Liver (tissue), 9 donors: ENCODE measurements around the gene UBASH3B. TPM values are rescaled to one million over a fixed set of nuclear protein-coding genes. Genes with fewer than 3 reads are reported as not detected.
"Not testable (repeated sequence)": the region's sequence is repeated elsewhere in the genome, so short reads cannot be mapped to it uniquely, and the experiment has no call there.

Experiments
- DNase-seq: peaks from one replicate; pipeline ENCODE4 v3.0.0-alpha.2; 2017; ENCODE audit warnings: low spot score
- H3K27ac ChIP-seq, 2 donors: one replicate each; pipeline ENCODE4 v1.7.0; 2013; ENCODE audit warnings: inconsistent platforms in 2 of 2, low read length in 2 of 2, control low read depth in 1 of 2, low read depth in 1 of 2, mild to moderate bottlenecking in 1 of 2
- H3K27me3 ChIP-seq, 4 donors: one replicate each; pipeline versions ENCODE4 v1.6.1 to v1.7.0; 2013; ENCODE audit warnings: low read length in 3 of 4, inconsistent platforms in 1 of 4, mild to moderate bottlenecking in 1 of 4, moderate library complexity in 1 of 4; ENCODE audit not compliant: control insufficient read depth in 4 of 4, insufficient read depth in 4 of 4
- H3K36me3 ChIP-seq, 4 donors: one replicate each; pipeline versions ENCODE4 v1.6.1 to v1.7.0; 2013; ENCODE audit warnings: low read length in 3 of 4, mild to moderate bottlenecking in 3 of 4, low read depth in 1 of 4, moderate library complexity in 1 of 4; ENCODE audit not compliant: control insufficient read depth in 4 of 4, insufficient read depth in 3 of 4
- H3K4me1 ChIP-seq, 4 donors: one replicate each; pipeline versions ENCODE4 v1.6.1 to v1.7.0; 2013; ENCODE audit warnings: low read length in 3 of 4, mild to moderate bottlenecking in 3 of 4, moderate library complexity in 1 of 4; ENCODE audit not compliant: control insufficient read depth in 4 of 4, insufficient read depth in 4 of 4
- H3K4me3 ChIP-seq, 3 donors: one replicate each; pipeline versions ENCODE4 v1.6.1 to v1.7.0; 2013; ENCODE audit warnings: low read length in 3 of 3, control low read depth in 1 of 3, low read depth in 1 of 3, mild to moderate bottlenecking in 1 of 3
- H3K9ac ChIP-seq, 2 donors: one replicate each; pipeline ENCODE4 v1.7.0; 2013; ENCODE audit warnings: low read length in 2 of 2, mild to moderate bottlenecking in 2 of 2, moderate library complexity in 2 of 2, control low read depth in 1 of 2, low read depth in 1 of 2
- H3K9me3 ChIP-seq, 4 donors: one replicate each; pipeline versions ENCODE4 v1.6.1 to v1.7.0; 2013; ENCODE audit warnings: low read length in 3 of 4; ENCODE audit not compliant: control insufficient read depth in 4 of 4
- ATF3 ChIP-seq: IDR thresholded peaks from 2 replicates; pipeline ENCODE4 v1.6.1; 2016; ENCODE audit warnings: antibody characterized with exemption
- EGR1 ChIP-seq, 2 donors: IDR thresholded peaks; 2 replicates each; pipeline ENCODE4 v1.6.1; 2016 to 2018; ENCODE audit warnings: antibody characterized with exemption in 2 of 2, low read depth in 2 of 2
- FOXA1 ChIP-seq: IDR thresholded peaks from 2 replicates; pipeline ENCODE4 v1.6.1; 2016; ENCODE audit warnings: antibody characterized with exemption
- FOXA2 ChIP-seq: IDR thresholded peaks from 2 replicates; pipeline ENCODE4 v1.6.1; 2016; ENCODE audit warnings: antibody characterized with exemption
- GABPA ChIP-seq, 2 donors: IDR thresholded peaks in 1 of 2; conservative IDR thresholded peaks in 1 of 2; 2 replicates each; pipeline ENCODE4 v1.6.1; 2016; ENCODE audit warnings: antibody characterized with exemption in 2 of 2, mild to moderate bottlenecking in 1 of 2, moderate library complexity in 1 of 2
- HNF4A ChIP-seq, 2 donors: conservative IDR thresholded peaks; 2 replicates each; pipeline ENCODE4 v1.6.1; 2016; ENCODE audit warnings: antibody characterized with exemption in 2 of 2, mild to moderate bottlenecking in 2 of 2
- HNF4G ChIP-seq: IDR thresholded peaks from 2 replicates; pipeline ENCODE4 v1.6.1; 2016; ENCODE audit warnings: antibody characterized with exemption
- JUND ChIP-seq, 2 donors: IDR thresholded peaks; 2 replicates each; pipeline ENCODE4 v1.6.1; 2016; ENCODE audit warnings: antibody characterized with exemption in 2 of 2
- MAX ChIP-seq: IDR thresholded peaks from 2 replicates; pipeline ENCODE4 v1.6.1; 2016; ENCODE audit warnings: antibody characterized with exemption
- NR2F2 ChIP-seq: IDR thresholded peaks from 2 replicates; pipeline ENCODE4 v1.6.1; 2016; ENCODE audit warnings: antibody characterized with exemption
- RAD21 ChIP-seq, 2 donors: IDR thresholded peaks; 2 replicates each; pipeline ENCODE4 v1.6.1; 2016; ENCODE audit warnings: antibody characterized with exemption in 2 of 2, mild to moderate bottlenecking in 2 of 2
- REST ChIP-seq: IDR thresholded peaks from 2 replicates; pipeline ENCODE4 v1.6.1; 2016; ENCODE audit warnings: antibody characterized with exemption, mild to moderate bottlenecking
- RXRA ChIP-seq, 2 donors: IDR thresholded peaks; 2 replicates each; pipeline ENCODE4 v1.6.1; 2017 to 2018; ENCODE audit warnings: antibody characterized with exemption in 2 of 2, mild to moderate bottlenecking in 1 of 2
- SP1 ChIP-seq: IDR thresholded peaks from 2 replicates; pipeline ENCODE4 v1.6.1; 2018; ENCODE audit warnings: antibody characterized with exemption, mild to moderate bottlenecking
- TAF1 ChIP-seq: conservative IDR thresholded peaks from 2 replicates; pipeline ENCODE4 v1.6.1; 2016; ENCODE audit warnings: antibody characterized with exemption, mild to moderate bottlenecking
- YY1 ChIP-seq: IDR thresholded peaks from 2 replicates; pipeline ENCODE4 v1.6.1; 2016; ENCODE audit warnings: antibody characterized with exemption, mild to moderate bottlenecking
- ZBTB33 ChIP-seq: IDR thresholded peaks from 2 replicates; pipeline ENCODE4 v1.6.1; 2016; ENCODE audit warnings: antibody characterized with exemption
- WGBS: extraction: QIAGEN DNeasy Blood & Tissue Kit; methylation state at CpG from one replicate; pipeline ENCODE4 v1.1.7; 2013; 5-methylcytosine and 5-hydroxymethylcytosine counted together
- polyA plus RNA-seq, 2 donors: library from polyadenylated mRNA; stranded (reverse) in 1 of 2; unstranded in 1 of 2; fragments of 200-250 nt in 1 of 2; fragments of >200 nt in 1 of 2; fragmentation: Nextera tagmentation in 1 of 2; extraction: Ambion mirVana in 1 of 2; gene quantifications; one replicate each; pipeline versions ENCODE4 v1.2.1 to v1.2.3, GENCODE V29; 2013 to 2015
- total RNA-seq, 2 donors: library from RNA; depleted of rRNA; stranded (reverse); fragments of >200 nt; gene quantifications; one replicate each; pipeline ENCODE4 v1.2.3, GENCODE V29; 2014
- TF ChIP-seq, protein P1 (sequence below): fragments of 150-350 bp; IDR thresholded peaks from 2 replicates; pipeline ENCODE4 v1.5.1; 2017; ENCODE audit warnings: improper control_type of control experiment, low read depth, low read length; ENCODE audit not compliant: missing input control
- donor health status: healthy.
- donor health status: healthy.
- donor health status: healthy.
- donor health status: healthy.
- donor health status: healthy.

UBASH3B gene
- total and polyA plus RNA-seq, 4 donors, result 0.48 to 5.5 (median 2.5) TPM

DNA sequence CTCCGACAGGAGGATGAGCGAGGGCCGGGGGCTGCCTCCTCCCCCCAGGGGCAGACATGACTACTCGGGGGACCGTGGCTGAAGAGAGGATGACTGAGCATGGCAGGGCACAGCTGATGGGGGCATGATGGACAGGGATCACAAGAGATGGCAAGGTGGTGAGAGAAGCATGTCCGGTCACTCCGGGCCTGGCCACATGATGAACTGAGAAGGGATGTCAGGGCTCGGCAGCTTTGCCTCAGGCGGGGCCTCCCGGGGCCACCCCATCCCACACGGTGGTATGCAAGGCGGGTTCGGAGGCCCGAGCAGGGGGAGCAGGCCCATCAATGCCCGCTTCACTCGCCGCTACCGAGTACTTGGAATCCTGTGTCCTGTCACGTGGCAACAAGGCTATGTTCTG, 36.6 kb upstream of the UBASH3B start:
- no peak overlapping the region for H3K4me3 ChIP-seq
- DNase-seq, result no peak
- 95% methylated on average over 19 of the region's 19 CpGs for WGBS
- no peak for TF ChIP-seq RXRA (IDR thresholded peaks at IDR 0.05)
- TF ChIP-seq FOXA2, result no peak
- TF ChIP-seq RAD21 (IDR thresholded peaks at IDR 0.05), result no peak
- H3K9ac ChIP-seq, result no peak overlapping the region
- H3K27ac ChIP-seq, result no peak overlapping the region
- H3K4me1 ChIP-seq, result no peaks in the 10 kb centered on the region
- no peaks in the 10 kb centered on the region for H3K36me3 ChIP-seq
- peaks cover 0 to 3% (median 0%) of the 10 kb centered on the region in 4 donors for H3K9me3 ChIP-seq
- no peaks in the 10 kb centered on the region for H3K27me3 ChIP-seq

GRCh38 chr11:122619757-122620156, 35.8 kb upstream of the UBASH3B start:
- peaks cover 0 to 3% (median 0%) of the 10 kb centered on the region in 4 donors for H3K9me3 ChIP-seq
- H3K4me1 ChIP-seq, result no peaks in the 10 kb centered on the region
- no peak overlapping the region for H3K4me3 ChIP-seq
- no peaks in the 10 kb centered on the region for H3K27me3 ChIP-seq
- 91% methylated on average over 3 of the region's 3 CpGs for WGBS
- H3K9ac ChIP-seq, result no peak overlapping the region
- TF ChIP-seq HNF4G (no peak), JUND (IDR thresholded peaks at IDR 0.05) (no peak), SP1 (no peak), FOXA2 (no peak), RXRA (IDR thresholded peaks at IDR 0.05) (no peak), EGR1 (IDR thresholded peaks at IDR 0.05; ENCODE audit: low read depth in 2 of 2) (no peak), HNF4A (conservative IDR thresholded peaks at IDR 0.05) (no peak), REST (no peak), RAD21 (IDR thresholded peaks at IDR 0.05) (no peak), YY1 (no peak), ZBTB33 (no peak), FOXA1 (no peak), MAX (no peak), TAF1 (no peak), NR2F2 (no peak), GABPA (IDR thresholded peaks at IDR 0.05 in 1 of 2, conservative IDR thresholded peaks at IDR 0.05 in 1 of 2) (no peak), ATF3 (no peak)
- TF ChIP-seq, protein P1, sequence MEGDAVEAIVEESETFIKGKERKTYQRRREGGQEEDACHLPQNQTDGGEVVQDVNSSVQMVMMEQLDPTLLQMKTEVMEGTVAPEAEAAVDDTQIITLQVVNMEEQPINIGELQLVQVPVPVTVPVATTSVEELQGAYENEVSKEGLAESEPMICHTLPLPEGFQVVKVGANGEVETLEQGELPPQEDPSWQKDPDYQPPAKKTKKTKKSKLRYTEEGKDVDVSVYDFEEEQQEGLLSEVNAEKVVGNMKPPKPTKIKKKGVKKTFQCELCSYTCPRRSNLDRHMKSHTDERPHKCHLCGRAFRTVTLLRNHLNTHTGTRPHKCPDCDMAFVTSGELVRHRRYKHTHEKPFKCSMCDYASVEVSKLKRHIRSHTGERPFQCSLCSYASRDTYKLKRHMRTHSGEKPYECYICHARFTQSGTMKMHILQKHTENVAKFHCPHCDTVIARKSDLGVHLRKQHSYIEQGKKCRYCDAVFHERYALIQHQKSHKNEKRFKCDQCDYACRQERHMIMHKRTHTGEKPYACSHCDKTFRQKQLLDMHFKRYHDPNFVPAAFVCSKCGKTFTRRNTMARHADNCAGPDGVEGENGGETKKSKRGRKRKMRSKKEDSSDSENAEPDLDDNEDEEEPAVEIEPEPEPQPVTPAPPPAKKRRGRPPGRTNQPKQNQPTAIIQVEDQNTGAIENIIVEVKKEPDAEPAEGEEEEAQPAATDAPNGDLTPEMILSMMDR, result no peak
- H3K27ac ChIP-seq, result no peak overlapping the region
- DNase-seq, result no peak
- no peaks in the 10 kb centered on the region for H3K36me3 ChIP-seq

DNA sequence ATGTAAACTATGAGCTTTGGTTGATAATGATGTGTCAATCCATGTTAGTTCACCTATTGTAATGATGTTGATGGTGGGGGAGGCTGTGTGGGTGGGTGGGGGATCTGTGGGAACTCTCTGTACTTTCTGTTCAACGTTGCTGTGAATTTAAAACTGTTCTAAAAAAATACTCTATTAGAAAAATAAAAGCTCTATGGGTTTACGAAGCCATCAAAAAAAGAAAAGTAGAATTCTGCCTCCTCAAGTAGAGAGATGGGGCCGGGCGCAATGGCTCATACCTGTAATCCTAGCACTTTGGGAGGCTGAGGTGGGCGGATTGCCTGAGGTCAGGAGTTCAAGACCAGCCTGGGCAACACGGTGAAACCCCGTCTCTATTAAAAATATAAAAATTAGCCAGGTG, 30.0 kb upstream of the UBASH3B start:
- not testable (repeated sequence) for DNase-seq, H3K36me3 ChIP-seq, H3K27me3 ChIP-seq, H3K9me3 ChIP-seq, H3K27ac ChIP-seq, H3K4me3 ChIP-seq, H3K4me1 ChIP-seq, H3K9ac ChIP-seq
- 74% methylated on average over 7 of the region's 7 CpGs for WGBS
